PC-9 (cell line): ENCODE data around the gene TTC39B. TPM values are rescaled to one million over a fixed set of nuclear protein-coding genes. Genes with fewer than 3 reads are reported as not detected.
"Not testable (repeated sequence)": the region's sequence is repeated elsewhere in the genome, so short reads cannot be mapped to it uniquely, and the experiment has no call there.

Experiments used
- BruUV-seq: library from RNA; stranded (reverse); fragments of 400-500 nt; replicated peaks from 2 replicates; lab custom pipeline; 2021; lab: Mats Ljungman, UMichigan
- CTCF ChIA-PET: fragments of 300-600 bp; sonication (Branson Sonifier 250); formaldehyde crosslinking; loops from one replicate; lab custom pipeline; 2022; ENCODE audit warnings: antibody characterized with exemption; lab: Charles Lee
- POLR2A ChIA-PET: fragments of 300-600 bp; sonication (Branson Sonifier 250); formaldehyde crosslinking; loops from one replicate; lab custom pipeline; 2022; ENCODE audit warnings: antibody characterized with exemption; ENCODE audit not compliant: unreplicated experiment; lab: Charles Lee
- DNase-seq, 2 experiments: peaks; one replicate each; pipeline versions ENCODE4 v3.0.0 to v3.0.0-alpha.2; 2015 to 2022; ENCODE audit warnings: mixed read lengths in 1 of 2
- H2AFZ ChIP-seq: fragments of 200-600 bp; sonication (generic); 2 replicates; pipeline ENCODE4 v1.8.1; 2017; ENCODE audit warnings: antibody characterized with exemption
- H3F3A ChIP-seq: fragments of 200-600 bp; sonication (generic); 2 replicates; pipeline ENCODE4 v1.8.1; 2017; ENCODE audit warnings: antibody characterized with exemption, mild to moderate bottlenecking, low read depth; ENCODE audit not compliant: insufficient read depth
- H3K27ac ChIP-seq: fragments of 200-600 bp; sonication (generic); 2 replicates; pipeline ENCODE4 v1.6.1; 2016; ENCODE audit warnings: mixed run types
- H3K27me3 ChIP-seq: fragments of 200-600 bp; sonication (generic); 2 replicates; pipeline ENCODE4 v1.6.1; 2016; ENCODE audit warnings: low read depth, mixed run types; ENCODE audit not compliant: insufficient read depth
- H3K36me3 ChIP-seq: fragments of 200-600 bp; sonication (generic); 2 replicates; pipeline ENCODE4 v1.6.1; 2016; ENCODE audit warnings: low read depth, mixed run types
- H3K4me1 ChIP-seq: fragments of 200-600 bp; sonication (generic); replicated peaks from 2 replicates; pipeline ENCODE4 v1.6.1; 2016; ENCODE audit warnings: mixed run types; ENCODE audit not compliant: insufficient read depth
- H3K4me2 ChIP-seq: fragments of 200-600 bp; sonication (generic); 2 replicates; pipeline ENCODE4 v1.6.1; 2017; ENCODE audit warnings: mixed run types
- H3K4me3 ChIP-seq: fragments of 200-600 bp; sonication (generic); 2 replicates; pipeline ENCODE4 v1.6.1; 2016; ENCODE audit warnings: mixed run types
- H3K79me2 ChIP-seq: fragments of 200-600 bp; sonication (generic); 2 replicates; pipeline ENCODE4 v1.6.1; 2017; ENCODE audit warnings: low read depth, mixed run types
- H3K9me2 ChIP-seq: fragments of 200-600 bp; sonication (generic); 2 replicates; pipeline ENCODE4 v1.8.1; 2017; ENCODE audit warnings: mild to moderate bottlenecking; ENCODE audit not compliant: insufficient read depth
- H3K9me3 ChIP-seq: fragments of 200-600 bp; sonication (generic); 2 replicates; pipeline ENCODE4 v1.8.1; 2016; ENCODE audit warnings: low read depth; ENCODE audit not compliant: insufficient read depth
- H4K20me1 ChIP-seq: fragments of 200-600 bp; sonication (generic); 2 replicates; pipeline ENCODE4 v1.8.1; 2017; ENCODE audit not compliant: insufficient read depth
- EZH2 ChIP-seq: fragments of 200-600 bp; sonication (generic); IDR thresholded peaks from 2 replicates; pipeline ENCODE4 v1.8.0; 2017; ENCODE audit warnings: antibody characterized with exemption, low read depth
- intact Hi-C: fragments of 100-400 bp; cut with micrococcal nuclease; formaldehyde crosslinking; loops from one replicate; pipeline ENCODE4 v1.10.0; 2022; ENCODE audit not compliant: unreplicated experiment
- total RNA-seq: library from RNA; stranded (reverse); gene quantifications from 2 replicates; pipeline ENCODE4 v1.2.3, GENCODE V29; 2021
- TF ChIP-seq, protein P1 (sequence below): fragments of 200-600 bp; sonication (generic); conservative IDR thresholded peaks from 2 replicates; pipeline ENCODE4 v1.6.1; 2017; ENCODE audit warnings: mixed run types, antibody characterized with exemption, mild to moderate bottlenecking, moderate library complexity

Gene TTC39B
- total RNA-seq, 1 experiment from 2014 or later = 8.8 TPM

DNA sequence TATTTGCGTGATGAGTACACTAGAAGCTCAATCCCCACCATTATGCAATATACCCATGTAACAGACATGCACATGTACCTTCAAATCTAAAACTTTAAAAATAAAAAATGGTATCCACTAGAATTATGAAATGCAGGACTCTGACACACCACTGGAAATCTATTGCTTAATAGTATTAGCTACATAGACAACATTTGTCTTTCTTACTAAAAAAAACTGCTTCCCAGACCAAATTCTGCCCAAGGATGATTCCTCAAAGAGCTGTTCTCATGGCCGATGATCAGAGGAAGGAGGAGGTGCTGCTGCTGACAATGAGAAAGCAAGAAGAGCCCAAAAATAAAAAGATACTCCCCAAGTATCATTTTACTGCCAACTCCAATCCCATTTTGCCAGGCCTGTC is 67.2 kb downstream of the TTC39B start:
- no TSS peak for BruUV-seq
- H3K27me3 ChIP-seq = no peaks in the 10 kb centered on the region
- H3K4me2 ChIP-seq = no peak overlapping the region
- intact Hi-C loops = no loop called here
- no peak overlapping the region for H2AFZ ChIP-seq
- no peaks in the 10 kb centered on the region for H3K79me2 ChIP-seq
- no peaks in the 10 kb centered on the region for H3K4me1 ChIP-seq
- H3K9me3 ChIP-seq = no peaks in the 10 kb centered on the region
- H4K20me1 ChIP-seq = no peaks in the 10 kb centered on the region
- DNase-seq = no peak
- H3F3A ChIP-seq = no peaks in the 10 kb centered on the region
- no peak overlapping the region for H3K4me3 ChIP-seq
- H3K36me3 ChIP-seq = no peaks in the 10 kb centered on the region
- ChIA-PET POLR2A (no interaction called here), CTCF (no interaction called here)
- H3K9me2 ChIP-seq = no peaks in the 10 kb centered on the region
- no peak overlapping the region for H3K27ac ChIP-seq
- no peak for TF ChIP-seq EZH2
- TF ChIP-seq, protein P1, sequence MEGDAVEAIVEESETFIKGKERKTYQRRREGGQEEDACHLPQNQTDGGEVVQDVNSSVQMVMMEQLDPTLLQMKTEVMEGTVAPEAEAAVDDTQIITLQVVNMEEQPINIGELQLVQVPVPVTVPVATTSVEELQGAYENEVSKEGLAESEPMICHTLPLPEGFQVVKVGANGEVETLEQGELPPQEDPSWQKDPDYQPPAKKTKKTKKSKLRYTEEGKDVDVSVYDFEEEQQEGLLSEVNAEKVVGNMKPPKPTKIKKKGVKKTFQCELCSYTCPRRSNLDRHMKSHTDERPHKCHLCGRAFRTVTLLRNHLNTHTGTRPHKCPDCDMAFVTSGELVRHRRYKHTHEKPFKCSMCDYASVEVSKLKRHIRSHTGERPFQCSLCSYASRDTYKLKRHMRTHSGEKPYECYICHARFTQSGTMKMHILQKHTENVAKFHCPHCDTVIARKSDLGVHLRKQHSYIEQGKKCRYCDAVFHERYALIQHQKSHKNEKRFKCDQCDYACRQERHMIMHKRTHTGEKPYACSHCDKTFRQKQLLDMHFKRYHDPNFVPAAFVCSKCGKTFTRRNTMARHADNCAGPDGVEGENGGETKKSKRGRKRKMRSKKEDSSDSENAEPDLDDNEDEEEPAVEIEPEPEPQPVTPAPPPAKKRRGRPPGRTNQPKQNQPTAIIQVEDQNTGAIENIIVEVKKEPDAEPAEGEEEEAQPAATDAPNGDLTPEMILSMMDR = no peak

DNA sequence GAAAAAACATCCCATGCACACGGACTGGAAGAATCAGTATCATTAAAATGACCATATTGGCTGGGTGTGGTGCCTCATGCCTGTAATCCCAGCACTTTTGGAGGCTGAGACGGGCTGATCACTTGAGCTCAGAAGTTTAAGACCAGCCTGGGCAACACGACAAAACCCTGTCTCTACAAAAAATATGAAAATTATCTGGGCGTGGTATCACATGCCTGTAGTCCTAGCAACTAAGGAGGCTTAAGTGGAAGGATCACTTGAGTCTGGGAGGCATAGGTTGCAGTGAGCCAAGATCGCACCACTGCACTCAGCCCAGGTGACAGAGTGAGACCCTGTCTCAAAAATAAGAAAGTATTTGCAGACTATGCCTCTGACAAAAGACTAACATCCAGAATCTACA is 68.4 kb downstream of the TTC39B start:
- BruUV-seq = no TSS peak
- Histone ChIP-seq H3K36me3 (no peaks in the 10 kb centered on the region), H3K9me3 (no peaks in the 10 kb centered on the region), H2AFZ (no peak overlapping the region), H3K9me2 (no peaks in the 10 kb centered on the region), H3K4me1 (no peaks in the 10 kb centered on the region), H3K4me2 (no peak overlapping the region), H3K27ac (no peak overlapping the region), H3K4me3 (no peak overlapping the region), H3K27me3 (no peaks in the 10 kb centered on the region), H3K79me2 (no peaks in the 10 kb centered on the region), H3F3A (no peaks in the 10 kb centered on the region), H4K20me1 (no peaks in the 10 kb centered on the region)
- ChIA-PET CTCF (no interaction called here), POLR2A (interaction anchor here (0.9 kb wide), 1 partner anchor 81 kb away, joined by 8 read pairs; no protein-coding TSS in a partner anchor)
- intact Hi-C loops = no loop called here
- TF ChIP-seq EZH2 = no peak
- TF ChIP-seq, protein P1 = no peak
- DNase-seq = no peak

DNA sequence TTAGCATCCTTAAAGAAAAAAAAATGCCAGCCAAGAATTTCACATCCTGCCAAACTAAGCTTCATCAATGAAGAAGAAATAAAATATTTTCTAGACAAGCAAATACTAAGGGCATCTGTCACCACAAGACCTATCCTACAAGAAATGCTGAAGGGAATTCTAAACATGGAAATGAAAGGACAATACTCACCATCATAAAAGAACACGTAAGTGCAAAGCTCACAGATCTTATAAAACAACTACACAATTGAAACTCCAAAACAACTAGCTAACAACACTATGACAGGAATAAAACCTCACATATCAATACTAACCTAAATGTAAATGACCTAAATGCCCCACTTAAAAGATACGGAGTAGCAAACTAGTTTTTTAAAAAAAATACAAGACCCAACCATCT is 71.4 kb downstream of the TTC39B start:
- no peaks in the 10 kb centered on the region for H3K36me3 ChIP-seq
- H3K9me2 ChIP-seq = no peaks in the 10 kb centered on the region
- no peak for DNase-seq
- no peaks in the 10 kb centered on the region for H3K27me3 ChIP-seq
- ChIA-PET POLR2A (no interaction called here), CTCF (no interaction called here)
- H3K4me2 ChIP-seq = no peak overlapping the region
- no peaks in the 10 kb centered on the region for H3K9me3 ChIP-seq
- H3K4me1 ChIP-seq = no peaks in the 10 kb centered on the region
- no peak overlapping the region for H3K4me3 ChIP-seq
- H3K27ac ChIP-seq = no peak overlapping the region
- H4K20me1 ChIP-seq = no peaks in the 10 kb centered on the region
- no peaks in the 10 kb centered on the region for H3K79me2 ChIP-seq
- BruUV-seq = no TSS peak
- intact Hi-C loops = no loop called here
- TF ChIP-seq EZH2 = no peak
- TF ChIP-seq, protein P1 = no peak
- H2AFZ ChIP-seq = no peak overlapping the region
- no peaks in the 10 kb centered on the region for H3F3A ChIP-seq

DNA sequence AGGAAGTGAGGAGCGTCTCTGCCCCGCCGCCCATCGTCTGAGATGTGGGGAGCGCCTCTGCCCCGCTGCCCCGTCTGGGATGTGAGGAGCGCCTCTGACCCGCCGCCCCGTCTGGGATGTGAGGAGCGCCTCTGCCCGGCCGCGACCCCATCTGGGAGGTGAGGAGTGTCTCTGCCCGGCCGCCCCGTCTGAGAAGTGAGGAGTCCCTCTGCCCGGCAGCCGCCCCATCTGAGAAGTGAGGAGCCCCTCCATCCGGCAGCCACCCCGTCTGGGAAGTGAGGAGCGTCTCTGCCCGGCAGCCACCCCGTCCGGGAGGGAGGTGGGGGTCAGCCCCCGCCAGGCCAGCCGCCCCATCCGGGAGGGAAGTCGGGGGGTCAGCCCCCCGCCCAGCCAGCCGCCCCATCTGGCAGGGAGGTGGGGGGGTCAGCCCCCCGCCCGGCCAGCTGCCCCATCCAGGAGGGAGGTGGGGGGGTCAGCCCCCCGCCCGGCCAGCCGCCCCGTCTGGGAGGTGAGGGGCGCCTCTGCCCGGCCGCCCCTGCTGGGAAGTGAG is 73.0 kb downstream of the TTC39B start:
- H3F3A ChIP-seq, H3K9me3 ChIP-seq, BruUV-seq, H3K36me3 ChIP-seq, H3K79me2 ChIP-seq, CTCF ChIA-PET, intact Hi-C loops, H3K4me2 ChIP-seq, H4K20me1 ChIP-seq, H3K4me3 ChIP-seq, H3K27ac ChIP-seq, H2AFZ ChIP-seq, H3K9me2 ChIP-seq, DNase-seq, H3K4me1 ChIP-seq, POLR2A ChIA-PET, H3K27me3 ChIP-seq: not testable (repeated sequence)

DNA sequence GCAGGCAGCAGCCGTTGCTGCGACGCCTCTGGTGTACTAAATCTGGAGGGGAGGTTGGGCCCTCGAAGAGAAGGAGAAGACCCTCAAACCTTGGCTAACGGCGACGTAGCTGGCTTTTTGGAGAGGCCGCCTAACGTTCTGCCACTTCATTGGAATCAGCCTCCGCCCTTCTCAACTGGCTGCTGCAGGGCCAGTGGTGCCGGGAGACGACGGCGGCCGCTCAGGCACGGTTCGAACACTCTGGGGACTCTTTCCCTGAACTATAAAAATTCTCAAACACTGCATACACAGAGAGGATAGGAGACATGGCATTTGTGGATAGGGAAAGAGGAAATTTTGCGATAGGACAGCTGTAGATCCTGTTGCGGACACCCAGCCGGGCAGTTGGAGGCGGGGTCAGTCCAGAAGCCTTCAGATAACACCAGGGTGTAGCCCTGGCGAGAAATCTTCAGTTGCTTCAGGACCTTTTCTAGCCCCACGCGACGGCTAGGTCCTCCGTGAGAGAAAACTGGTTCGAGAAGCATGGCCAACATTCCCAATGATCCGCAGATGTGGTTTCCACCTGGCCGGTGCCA is 74.2 kb downstream of the TTC39B start:
- BruUV-seq, H3K27me3 ChIP-seq, H3K79me2 ChIP-seq, H4K20me1 ChIP-seq, H3K9me2 ChIP-seq, H3K27ac ChIP-seq, CTCF ChIA-PET, intact Hi-C loops, DNase-seq, H3K36me3 ChIP-seq, H3F3A ChIP-seq, H2AFZ ChIP-seq, H3K4me2 ChIP-seq, H3K4me1 ChIP-seq, H3K9me3 ChIP-seq, POLR2A ChIA-PET, H3K4me3 ChIP-seq: not testable (repeated sequence)
